IMR-90 (cell line): ENCODE measurements around the gene SDC3. TPM values are rescaled to one million over a fixed set of nuclear protein-coding genes. Genes with fewer than 3 reads are reported as not detected.

Source experiments
- ATAC-seq: fragments of 200-7000 bp; cut with Tn5 transposase; 2 replicates; pipeline ENCODE4 v1.9.1; 2020; ENCODE audit warnings: low read depth, mild to moderate bottlenecking, moderate library complexity
- BruUV-seq: library from RNA; stranded (reverse); fragments of 400-500 nt; replicated peaks from 2 replicates; lab custom pipeline; 2021; lab: Mats Ljungman, UMichigan
- CTCF ChIA-PET: fragments of 300-600 bp; formaldehyde crosslinking; extraction: SDS; loops from one replicate; lab custom pipeline; 2021; ENCODE audit warnings: antibody characterized with exemption; lab: Yijun Ruan, JAX
- POLR2A ChIA-PET: fragments of 300-600 bp; sonication (Branson Sonifier 250); formaldehyde crosslinking; loops from one replicate; lab custom pipeline; 2022; ENCODE audit warnings: antibody characterized with exemption; ENCODE audit not compliant: unreplicated experiment; lab: Charles Lee
- DNase-seq: peaks from one replicate; pipeline ENCODE4 v3.0.0; 2013
- H2AFZ ChIP-seq: replicated peaks from 2 replicates; pipeline ENCODE3; 2013; ENCODE audit warnings: low read length, mild to moderate bottlenecking; ENCODE audit not compliant: poor library complexity
- H2AK5ac ChIP-seq: 2 replicates; pipeline ENCODE4 v1.6.1; 2013; ENCODE audit warnings: low read depth, low read length, inconsistent platforms
- H2AK9ac ChIP-seq: replicated peaks from 2 replicates; pipeline ENCODE3; 2013; ENCODE audit warnings: mild to moderate bottlenecking, low read depth, low read length, moderate library complexity; ENCODE audit not compliant: poor library complexity
- H2BK120ac ChIP-seq: 2 replicates; pipeline ENCODE4 v1.6.1; 2013; ENCODE audit warnings: low read depth, low read length, inconsistent platforms
- H2BK15ac ChIP-seq: 3 replicates; pipeline ENCODE4 v1.6.1; 2013; ENCODE audit warnings: low read depth, low read length, inconsistent platforms
- H2BK20ac ChIP-seq: 2 replicates; pipeline ENCODE4 v1.6.1; 2013; ENCODE audit warnings: low read depth, mild to moderate bottlenecking, inconsistent platforms, low read length, moderate library complexity
- H2BK5ac ChIP-seq: 2 replicates; pipeline ENCODE4 v1.6.1; 2013; ENCODE audit warnings: mild to moderate bottlenecking, low read depth, low read length, inconsistent platforms; ENCODE audit not compliant: poor library complexity, severe bottlenecking
- H3K14ac ChIP-seq: replicated peaks from 2 replicates; pipeline ENCODE4 v1.6.1; 2013; ENCODE audit warnings: low read depth, low read length, inconsistent platforms
- H3K18ac ChIP-seq: 2 replicates; pipeline ENCODE4 v1.6.1; 2013; ENCODE audit warnings: low read depth, low read length, control low read depth
- H3K23ac ChIP-seq: 2 replicates; pipeline ENCODE4 v1.6.1; 2013; ENCODE audit warnings: low read depth, low read length, inconsistent platforms
- H3K27ac ChIP-seq: 2 replicates; pipeline ENCODE4 v1.5.1; 2013; ENCODE audit warnings: mild to moderate bottlenecking, control low read depth, low read length; ENCODE audit not compliant: insufficient read depth
- H3K27me3 ChIP-seq: 2 replicates; pipeline ENCODE4 v1.6.1; 2013; ENCODE audit warnings: low read length; ENCODE audit not compliant: control insufficient read depth, insufficient read depth
- H3K36me3 ChIP-seq: 2 replicates; pipeline ENCODE4 v1.6.1; 2013; ENCODE audit warnings: low read length, mixed read lengths; ENCODE audit not compliant: control insufficient read depth, insufficient read depth
- H3K4ac ChIP-seq: 2 replicates; pipeline ENCODE4 v1.6.1; 2013; ENCODE audit warnings: low read depth, low read length, inconsistent platforms
- H3K4me1 ChIP-seq: 2 replicates; pipeline ENCODE4 v1.6.1; 2013; ENCODE audit warnings: low read length, mixed read lengths; ENCODE audit not compliant: control insufficient read depth, insufficient read depth
- H3K4me2 ChIP-seq: 2 replicates; pipeline ENCODE4 v1.6.1; 2013; ENCODE audit warnings: low read depth, mild to moderate bottlenecking, control low read depth, low read length, moderate library complexity
- H3K4me3 ChIP-seq: 2 replicates; pipeline ENCODE4 v1.5.1; 2013; ENCODE audit warnings: low read depth, mild to moderate bottlenecking, control low read depth, low read length, moderate library complexity; ENCODE audit not compliant: insufficient read depth
- H3K56ac ChIP-seq: 2 replicates; pipeline ENCODE4 v1.6.1; 2013; ENCODE audit warnings: low read length, inconsistent platforms; ENCODE audit not compliant: insufficient read depth; ENCODE audit errors: extremely low read depth
- H3K79me1 ChIP-seq, 2 experiments: 2 replicates each; pipeline ENCODE4 v1.6.1; 2013; ENCODE audit warnings: low read length in 2 of 2, inconsistent platforms in 1 of 2, low read depth in 1 of 2
- H3K9ac ChIP-seq: 2 replicates; pipeline ENCODE4 v1.6.1; 2013; ENCODE audit warnings: low read depth, low read length, control low read depth
- H3K9me1 ChIP-seq: 2 replicates; pipeline ENCODE4 v1.6.1; 2013; ENCODE audit warnings: low read length, inconsistent platforms; ENCODE audit not compliant: insufficient read depth
- H3K9me3 ChIP-seq: 2 replicates; pipeline ENCODE4 v1.6.1; 2013; ENCODE audit warnings: low read length; ENCODE audit not compliant: control insufficient read depth, insufficient read depth
- H4K20me1 ChIP-seq: 2 replicates; pipeline ENCODE4 v1.6.1; 2013; ENCODE audit warnings: low read length, inconsistent platforms; ENCODE audit not compliant: insufficient read depth
- H4K5ac ChIP-seq: 2 replicates; pipeline ENCODE4 v1.6.1; 2013; ENCODE audit warnings: mild to moderate bottlenecking, low read depth, low read length, control low read depth
- H4K8ac ChIP-seq, 2 experiments: 2 replicates each; pipeline ENCODE4 v1.6.1; 2013; ENCODE audit warnings: low read depth in 2 of 2, low read length in 2 of 2, control low read depth in 1 of 2, inconsistent platforms in 1 of 2
- H4K91ac ChIP-seq: 2 replicates; pipeline ENCODE4 v1.6.1; 2013; ENCODE audit warnings: low read depth, low read length, inconsistent platforms; ENCODE audit not compliant: insufficient read depth
- CEBPB ChIP-seq: IDR thresholded peaks from 2 replicates; pipeline ENCODE4 v1.6.1; 2012; ENCODE audit warnings: low read depth, low read length, improper control_type of control experiment
- CHD1 ChIP-seq: IDR thresholded peaks from 2 replicates; pipeline ENCODE4 v1.6.1; 2012; ENCODE audit warnings: low read depth, low read length, improper control_type of control experiment
- CTCF ChIP-seq: conservative IDR thresholded peaks from 2 replicates; pipeline ENCODE4 v1.5.1; 2012; ENCODE audit warnings: mild to moderate bottlenecking, low read depth, low read length, improper control_type of control experiment
- FOS ChIP-seq: fragments of 150-350 bp; IDR thresholded peaks from 2 replicates; pipeline ENCODE4 v1.6.1; 2016; ENCODE audit warnings: low read depth, low read length
- MAFK ChIP-seq: IDR thresholded peaks from 2 replicates; pipeline ENCODE4 v1.6.1; 2012; ENCODE audit warnings: low read depth, low read length, improper control_type of control experiment
- NFE2L2 ChIP-seq: fragments of 150-350 bp; IDR thresholded peaks from 2 replicates; pipeline ENCODE4 v1.6.1; 2016; ENCODE audit warnings: low read depth, mild to moderate bottlenecking, low read length
- RFX5 ChIP-seq: IDR thresholded peaks from 2 replicates; pipeline ENCODE4 v1.8.0; 2012; ENCODE audit warnings: low read depth, mild to moderate bottlenecking, low read length, moderate library complexity
- WGBS, 2 experiments: methylation state at CpG; one replicate each; pipeline versions ENCODE4 v1.1.5 to v1.1.7; 2013; ENCODE audit warnings: missing lambda C conversion rate in 2 of 2; ENCODE audit not compliant: insufficient read length in 1 of 2; ENCODE audit errors: extremely low coverage in 2 of 2; 5-methylcytosine and 5-hydroxymethylcytosine counted together
- dilution Hi-C: fragments of 300-500 bp; cut with HindIII; formaldehyde crosslinking; loops from one replicate; pipeline ENCODE4 v1.14.3; 2018; ENCODE audit warnings: low sequenced_read_pairs; ENCODE audit not compliant: unreplicated experiment
- in situ Hi-C: fragments of 300-500 bp; cut with MboI; formaldehyde crosslinking; loops from 3 replicates; pipeline ENCODE4 v1.14.3; 2019; ENCODE audit warnings: low sequenced_read_pairs, inconsistent platforms, mixed read lengths
- intact Hi-C: fragments of 100-400 bp; cut with micrococcal nuclease; formaldehyde crosslinking; loops from 2 replicates; pipeline ENCODE4 v1.10.0; 2022
- polyA plus RNA-seq, 3 experiments: library from polyadenylated mRNA; depleted of rRNA; stranded (reverse); fragments of >200 nt; gene quantifications; 2 replicates each; pipeline ENCODE4 v1.2.3, GENCODE V29; 2012; ENCODE audit warnings: low replicate concordance in 1 of 3
- total RNA-seq: library from RNA; depleted of rRNA; stranded (reverse); fragments of >200 nt; gene quantifications from 2 replicates; pipeline ENCODE4 v1.2.3, GENCODE V29; 2012

SDC3 gene
- total and polyA plus RNA-seq, 2 of the 4 experiments (the other 2 are of a cell fraction) = 13.1 to 71.5 TPM

GRCh38 chr1:30919025-30919881, 10.7 kb upstream of the SDC3 start:
- no peak overlapping the region for H3K23ac ChIP-seq
- dilution Hi-C loops (loop anchor here (25.0 kb wide), 1 partner anchor 107 kb away; no protein-coding TSS in a partner anchor), in situ Hi-C loops (no loop called here), intact Hi-C loops (no loop called here)
- H3K4me1 ChIP-seq = 0 out of 2 replicates have a peak, but pooled peaks cover 1% of the 10 kb centered on the region
- no peak overlapping the region for H2AK9ac ChIP-seq
- TF ChIP-seq MAFK (peak; percentile 100), NFE2L2 (peak; percentile 69), CTCF (0 out of 2 replicates have a peak, but pooled peaks have one; percentile 1), CEBPB (no peak), CHD1 (no peak), FOS (peak; percentile 17; the same call in 1 of the 2 replicates), RFX5 (no peak)
- no peaks in the 10 kb centered on the region for H4K20me1 ChIP-seq
- no peak overlapping the region; the same call in 1 of the 2 replicates for H2BK120ac ChIP-seq
- H4K8ac ChIP-seq = no peak overlapping the region
- H3K18ac ChIP-seq = no peak overlapping the region
- H2AK5ac ChIP-seq = no peak overlapping the region
- H3K36me3 ChIP-seq = no peaks in the 10 kb centered on the region
- ATAC-seq = peak; percentile 53; the same call in 1 of the 2 replicates
- H2BK5ac ChIP-seq = no peak overlapping the region
- H4K91ac ChIP-seq = no peak overlapping the region
- H3K27me3 ChIP-seq = no peaks in the 10 kb centered on the region
- no TSS peak for BruUV-seq
- H2AFZ ChIP-seq = peak overlapping the region; percentile 17
- no peak overlapping the region for H3K4me3 ChIP-seq
- peaks cover 2% of the 10 kb centered on the region; the same call in 1 of the 2 replicates for H3K9me1 ChIP-seq
- ChIA-PET CTCF (interaction anchor here (1.0 to 2.1 kb wide), 3 partner anchors 118 to 201 kb away, joined by 3 to 9 read pairs (median 5); no protein-coding TSS in a partner anchor), POLR2A (no interaction called here)
- no peak overlapping the region for H3K4me2 ChIP-seq
- no peaks in the 10 kb centered on the region for H3K79me1 ChIP-seq
- no peak overlapping the region for H3K9ac ChIP-seq
- no peak overlapping the region for H3K27ac ChIP-seq
- no peak overlapping the region for H4K5ac ChIP-seq
- no peak overlapping the region for H2BK15ac ChIP-seq
- H3K14ac ChIP-seq = 0 out of 2 replicates have a peak overlapping the region, but pooled peaks have one; percentile 8
- DNase-seq = peak; percentile 81
- no peak overlapping the region for H3K4ac ChIP-seq
- WGBS, 2 experiments = 44% methylated on average over 3 of the region's 10 CpGs; no CpG with 5 or more reads in 1 of the 2 experiments
- peak overlapping the region; percentile 20; the same call in 1 of the 2 replicates for H2BK20ac ChIP-seq
- no peaks in the 10 kb centered on the region for H3K9me3 ChIP-seq
- no peak overlapping the region for H3K56ac ChIP-seq
